ENCODE results near the gene CTTNBP2. TPM values are rescaled to one million over a fixed set of nuclear protein-coding genes. Genes with fewer than 3 reads are reported as not detected.

Gene CTTNBP2
- polyA plus RNA-seq, 1 of the 3 experiments (the other 2 are of a cell fraction): not detected

GRCh38 chr7:117776224-117776623, 97.0 kb downstream of the CTTNBP2 start:
- Histone ChIP-seq H3K4me1 (ENCODE audit: control insufficient read depth in 1 of 2, insufficient read depth in 2 of 2, low read depth in 1 of 2, low read length in 1 of 2) (no peaks in the 10 kb centered on the region), H3K4me2 (no peak overlapping the region), H3F3A (replicated peaks; ENCODE audit: insufficient read depth) (no peaks in the 10 kb centered on the region), H3K9ac (no peak overlapping the region), H3K4me3 (ENCODE audit: low read depth in 2 of 2, low read length in 1 of 2) (no peak overlapping the region), H3K79me2 (ENCODE audit: insufficient read depth) (no peaks in the 10 kb centered on the region), H3K9me2 (no peaks in the 10 kb centered on the region), H4K20me1 (ENCODE audit: insufficient read depth) (no peaks in the 10 kb centered on the region), H2AFZ (ENCODE audit: low read depth) (no peak overlapping the region), H3K36me3 (replicated peaks in 1 of 2; ENCODE audit: control insufficient read depth in 1 of 2, insufficient read depth in 2 of 2, low read length in 1 of 2) (no peaks in the 10 kb centered on the region), H3K27me3 (ENCODE audit: insufficient read depth) (peaks cover 4% of the 10 kb centered on the region; the same call in 1 of the 2 replicates), H3K9me3 (no peaks in the 10 kb centered on the region), H3K27ac (ENCODE audit: low read depth in 2 of 2, low read length in 1 of 2) (no peak overlapping the region)
- DNase-seq: no peak
- ChIA-PET POLR2A (no interaction called here), CTCF (interaction anchor here (1.3 to 1.8 kb wide), 2 partner anchors 17 to 24 kb away, joined by 4 read pairs; no protein-coding TSS in a partner anchor)
- no peak for TF ChIP-seq USF1 (IDR thresholded peaks at IDR 0.05; ENCODE audit: borderline replicate concordance, low read depth)
- TF ChIP-seq CHD2 (IDR thresholded peaks at IDR 0.05; ENCODE audit: low read length, partially characterized antibody): no peak
- TF ChIP-seq TAF1 (IDR thresholded peaks at IDR 0.05; ENCODE audit: borderline replicate concordance, low read depth, low read length): no peak
- TF ChIP-seq CTCF (IDR thresholded peaks at IDR 0.05): no peak
- no peak for TF ChIP-seq EZH2phosphoT487 (IDR thresholded peaks at IDR 0.05; ENCODE audit: borderline replicate concordance, low read depth)
- TF ChIP-seq EP300 (IDR thresholded peaks at IDR 0.05; ENCODE audit: borderline replicate concordance in 1 of 2, low read depth in 1 of 2, low read length in 1 of 2): no peak
- TF ChIP-seq RXRA (IDR thresholded peaks at IDR 0.05; ENCODE audit: borderline replicate concordance, low read depth): no peak
- no peak for TF ChIP-seq ZBTB33 (IDR thresholded peaks at IDR 0.05; ENCODE audit: borderline replicate concordance, low read depth)
- TF ChIP-seq IRF3 (IDR thresholded peaks at IDR 0.05; ENCODE audit: low read depth, low read length): no peak
- no peak for TF ChIP-seq RCOR1 (IDR thresholded peaks at IDR 0.05; ENCODE audit: low read length)
- no peak for TF ChIP-seq FOSL2 (IDR thresholded peaks at IDR 0.05; ENCODE audit: borderline replicate concordance, low read depth)
- TF ChIP-seq SMC3 (IDR thresholded peaks at IDR 0.05; ENCODE audit: low read depth, low read length): no peak
- TF ChIP-seq RAD21 (IDR thresholded peaks at IDR 0.05; ENCODE audit: low read length): no peak
- TF ChIP-seq RFX5 (IDR thresholded peaks at IDR 0.05; ENCODE audit: low read length): no peak
- TF ChIP-seq MEF2A (IDR thresholded peaks at IDR 0.05; ENCODE audit: borderline replicate concordance, low read depth): no peak
- no peak for TF ChIP-seq FOXM1 (IDR thresholded peaks at IDR 0.05; ENCODE audit: low read depth)
- no peak for TF ChIP-seq USF2 (IDR thresholded peaks at IDR 0.05; ENCODE audit: borderline replicate concordance, low read depth, low read length)
- no peak for TF ChIP-seq ELF1 (IDR thresholded peaks at IDR 0.05)
- no peak for TF ChIP-seq SIN3A (IDR thresholded peaks at IDR 0.05; ENCODE audit: borderline replicate concordance, low read depth, low read length)
